Measurements from ENCODE around the gene SYT11. TPM values are rescaled to one million over a fixed set of nuclear protein-coding genes. Genes with fewer than 3 reads are reported as not detected.

SYT11 gene
- polyA plus RNA-seq, 3 donors: 5.1 to 11.0 (median 9.6) TPM

DNA sequence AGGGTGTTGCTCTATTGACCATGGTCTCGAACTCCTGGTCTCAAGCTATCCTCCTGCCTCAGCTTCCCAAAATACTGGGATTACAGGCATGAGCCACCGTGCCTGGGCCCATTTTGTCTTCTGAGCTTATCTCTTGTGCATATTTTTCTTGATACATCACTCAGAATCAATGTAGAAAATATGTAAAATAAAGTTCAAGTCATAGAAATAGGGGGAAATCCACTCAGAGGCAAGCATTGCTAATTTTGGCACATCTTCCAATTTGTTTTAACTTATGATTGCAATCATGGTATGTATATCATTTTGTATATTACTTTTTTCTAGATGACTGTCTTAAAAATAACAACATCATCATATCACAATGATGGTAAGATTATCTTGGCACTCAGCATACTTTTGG, 30.2 kb downstream of the SYT11 start:
- no peak overlapping the region for H3K27ac Mint-ChIP-seq
- peaks cover 10 to 14% of the 10 kb centered on the region in 2 donors for H3K4me1 ChIP-seq (ENCODE audit: control insufficient read depth in 1 of 2, insufficient read depth in 2 of 2, low read length in 2 of 2)
- intact Hi-C loops (cut with micrococcal nuclease): no loop called here
- no CpG with 5 or more reads among the region's 2 CpGs for WGBS (ENCODE audit: insufficient coverage)
- H3K4me1 Mint-ChIP-seq: peaks cover 14% of the 10 kb centered on the region
- H3K9me3 ChIP-seq (replicated peaks in 1 of 2; ENCODE audit: control insufficient read depth in 1 of 2, insufficient read depth in 1 of 2, low read length in 2 of 2): no peaks in the 10 kb centered on the region
- no peaks in the 10 kb centered on the region for H3K9me3 Mint-ChIP-seq
- H3K9ac ChIP-seq (ENCODE audit: insufficient read depth, low read length, poor library complexity, severe bottlenecking): no peak overlapping the region
- no peaks in the 10 kb centered on the region for H4K20me1 ChIP-seq (ENCODE audit: insufficient read depth, low read length)
- H3K27me3 ChIP-seq (ENCODE audit: control insufficient read depth in 2 of 2, insufficient read depth in 2 of 2, low read length in 2 of 2): no peaks in the 10 kb centered on the region
- no peak overlapping the region for H3K4me3 Mint-ChIP-seq
- H3K27me3 Mint-ChIP-seq (ENCODE audit: low read depth in 3 of 3): peaks cover 0 to 1% (median 0%) of the 10 kb centered on the region in 3 donors
- no peak overlapping the region for H3K4me3 ChIP-seq (replicated peaks in 1 of 3; ENCODE audit: low read depth in 2 of 3, low read length in 3 of 3)
- H2AFZ ChIP-seq (ENCODE audit: insufficient read depth, low read depth, low read length, poor library complexity, severe bottlenecking): no peak overlapping the region
- H3K36me3 Mint-ChIP-seq: peaks cover 2 to 10% of the 10 kb centered on the region in 2 donors
- no peak overlapping the region for H3K4me2 ChIP-seq (replicated peaks; ENCODE audit: extremely low read depth, low read length, poor library complexity, severe bottlenecking)
- TF ChIP-seq, protein P1, sequence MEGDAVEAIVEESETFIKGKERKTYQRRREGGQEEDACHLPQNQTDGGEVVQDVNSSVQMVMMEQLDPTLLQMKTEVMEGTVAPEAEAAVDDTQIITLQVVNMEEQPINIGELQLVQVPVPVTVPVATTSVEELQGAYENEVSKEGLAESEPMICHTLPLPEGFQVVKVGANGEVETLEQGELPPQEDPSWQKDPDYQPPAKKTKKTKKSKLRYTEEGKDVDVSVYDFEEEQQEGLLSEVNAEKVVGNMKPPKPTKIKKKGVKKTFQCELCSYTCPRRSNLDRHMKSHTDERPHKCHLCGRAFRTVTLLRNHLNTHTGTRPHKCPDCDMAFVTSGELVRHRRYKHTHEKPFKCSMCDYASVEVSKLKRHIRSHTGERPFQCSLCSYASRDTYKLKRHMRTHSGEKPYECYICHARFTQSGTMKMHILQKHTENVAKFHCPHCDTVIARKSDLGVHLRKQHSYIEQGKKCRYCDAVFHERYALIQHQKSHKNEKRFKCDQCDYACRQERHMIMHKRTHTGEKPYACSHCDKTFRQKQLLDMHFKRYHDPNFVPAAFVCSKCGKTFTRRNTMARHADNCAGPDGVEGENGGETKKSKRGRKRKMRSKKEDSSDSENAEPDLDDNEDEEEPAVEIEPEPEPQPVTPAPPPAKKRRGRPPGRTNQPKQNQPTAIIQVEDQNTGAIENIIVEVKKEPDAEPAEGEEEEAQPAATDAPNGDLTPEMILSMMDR (IDR thresholded peaks at IDR 0.05): no peak
- no peaks in the 10 kb centered on the region for H3K79me2 ChIP-seq (ENCODE audit: insufficient read depth, low read length)
- no peaks in the 10 kb centered on the region for H3K36me3 ChIP-seq (replicated peaks in 1 of 2; ENCODE audit: control insufficient read depth in 1 of 2, insufficient read depth in 2 of 2, low read length in 2 of 2)
- DNase-seq: no peak
- H3K27ac ChIP-seq (ENCODE audit: low read depth in 1 of 2, low read length in 2 of 2): no peak overlapping the region

DNA sequence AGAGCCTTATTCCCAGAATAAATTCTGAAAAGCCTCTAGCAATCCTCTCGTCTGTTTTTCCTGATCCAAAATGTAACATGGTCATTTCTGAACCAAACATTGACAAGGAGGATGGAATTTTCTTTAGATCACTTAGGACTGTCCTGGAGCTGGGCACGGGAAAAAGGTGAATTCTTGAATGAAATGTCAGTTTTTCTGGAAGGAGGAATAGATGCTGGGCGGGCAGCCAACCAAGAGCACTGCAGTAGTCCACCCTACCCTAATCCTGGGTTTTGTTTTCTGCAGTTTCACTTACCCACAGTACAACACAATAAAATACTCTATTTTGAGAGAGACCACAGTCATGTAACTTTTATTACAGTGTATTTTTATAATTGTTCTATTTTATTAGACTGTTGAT, 30.9 kb downstream of the SYT11 start:
- H3K36me3 ChIP-seq (replicated peaks in 1 of 2; ENCODE audit: control insufficient read depth in 1 of 2, insufficient read depth in 2 of 2, low read length in 2 of 2): no peaks in the 10 kb centered on the region
- Mint-ChIP-seq H3K4me3 (no peak overlapping the region), H3K4me1 (peaks cover 14% of the 10 kb centered on the region), H3K36me3 (peaks cover 2 to 9% of the 10 kb centered on the region in 2 donors), H3K9me3 (no peaks in the 10 kb centered on the region), H3K27me3 (ENCODE audit: low read depth in 3 of 3) (peaks cover 0 to 1% (median 0%) of the 10 kb centered on the region in 3 donors), H3K27ac (no peak overlapping the region)
- no peak overlapping the region for H3K27ac ChIP-seq (ENCODE audit: low read depth in 1 of 2, low read length in 2 of 2)
- H2AFZ ChIP-seq (ENCODE audit: insufficient read depth, low read depth, low read length, poor library complexity, severe bottlenecking): no peak overlapping the region
- no peak overlapping the region for H3K4me2 ChIP-seq (replicated peaks; ENCODE audit: extremely low read depth, low read length, poor library complexity, severe bottlenecking)
- H3K9me3 ChIP-seq (replicated peaks in 1 of 2; ENCODE audit: control insufficient read depth in 1 of 2, insufficient read depth in 1 of 2, low read length in 2 of 2): no peaks in the 10 kb centered on the region
- H3K9ac ChIP-seq (ENCODE audit: insufficient read depth, low read length, poor library complexity, severe bottlenecking): no peak overlapping the region
- no CpG with 5 or more reads among the region's 3 CpGs for WGBS (ENCODE audit: insufficient coverage)
- H3K27me3 ChIP-seq (ENCODE audit: control insufficient read depth in 2 of 2, insufficient read depth in 2 of 2, low read length in 2 of 2): no peaks in the 10 kb centered on the region
- intact Hi-C loops (cut with micrococcal nuclease): no loop called here
- no peaks in the 10 kb centered on the region for H3K79me2 ChIP-seq (ENCODE audit: insufficient read depth, low read length)
- TF ChIP-seq, protein P1 (IDR thresholded peaks at IDR 0.05): no peak
- H3K4me1 ChIP-seq (ENCODE audit: control insufficient read depth in 1 of 2, insufficient read depth in 2 of 2, low read length in 2 of 2): peaks cover 10 to 14% of the 10 kb centered on the region in 2 donors
- H3K4me3 ChIP-seq (replicated peaks in 1 of 3; ENCODE audit: low read depth in 2 of 3, low read length in 3 of 3): no peak overlapping the region
- no peak for DNase-seq
- no peaks in the 10 kb centered on the region for H4K20me1 ChIP-seq (ENCODE audit: insufficient read depth, low read length)
